ENCODE results near the gene TEKT3. TPM values are rescaled to one million over a fixed set of nuclear protein-coding genes. Genes with fewer than 3 reads are reported as not detected.

Gene TEKT3
- total RNA-seq: 0.36 TPM in 1 of 2 replicates, not detected in the other

GRCh38 chr17:15341385-15341849 lies at the start of gene TEKT3:
TSS of gene TEKT3 (minus strand) at chr17:15341597. CDS start at chr17:15331585, 10,012 bp downstream.
- TF ChIP-seq, protein P1, sequence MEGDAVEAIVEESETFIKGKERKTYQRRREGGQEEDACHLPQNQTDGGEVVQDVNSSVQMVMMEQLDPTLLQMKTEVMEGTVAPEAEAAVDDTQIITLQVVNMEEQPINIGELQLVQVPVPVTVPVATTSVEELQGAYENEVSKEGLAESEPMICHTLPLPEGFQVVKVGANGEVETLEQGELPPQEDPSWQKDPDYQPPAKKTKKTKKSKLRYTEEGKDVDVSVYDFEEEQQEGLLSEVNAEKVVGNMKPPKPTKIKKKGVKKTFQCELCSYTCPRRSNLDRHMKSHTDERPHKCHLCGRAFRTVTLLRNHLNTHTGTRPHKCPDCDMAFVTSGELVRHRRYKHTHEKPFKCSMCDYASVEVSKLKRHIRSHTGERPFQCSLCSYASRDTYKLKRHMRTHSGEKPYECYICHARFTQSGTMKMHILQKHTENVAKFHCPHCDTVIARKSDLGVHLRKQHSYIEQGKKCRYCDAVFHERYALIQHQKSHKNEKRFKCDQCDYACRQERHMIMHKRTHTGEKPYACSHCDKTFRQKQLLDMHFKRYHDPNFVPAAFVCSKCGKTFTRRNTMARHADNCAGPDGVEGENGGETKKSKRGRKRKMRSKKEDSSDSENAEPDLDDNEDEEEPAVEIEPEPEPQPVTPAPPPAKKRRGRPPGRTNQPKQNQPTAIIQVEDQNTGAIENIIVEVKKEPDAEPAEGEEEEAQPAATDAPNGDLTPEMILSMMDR (IDR thresholded peaks at IDR 0.05; ENCODE audit: extremely low read depth, low read depth, low read length): no peak
- no peaks in the 10 kb centered on the region for H3K36me3 ChIP-seq (ENCODE audit: insufficient read depth, low read length)
- no peaks in the 10 kb centered on the region for H4K20me1 ChIP-seq (ENCODE audit: insufficient read depth, low read length)
- no peaks in the 10 kb centered on the region for H3K9me3 ChIP-seq (ENCODE audit: low read depth, low read length)
- H3K79me2 ChIP-seq (ENCODE audit: insufficient read depth, low read length): no peaks in the 10 kb centered on the region
- peak within 1 kb of the TSS; percentile 93 for H3K4me2 ChIP-seq (ENCODE audit: insufficient read depth, low read length)
- peak within 1 kb of the TSS; percentile 69 for H3K4me3 ChIP-seq (ENCODE audit: insufficient read depth, low read length)
- H2AFZ ChIP-seq (ENCODE audit: low read length): peak within 1 kb of the TSS; percentile 96
- H3K27me3 ChIP-seq (ENCODE audit: insufficient read depth, low read length): peaks cover 8% of the 10 kb centered on the region
- H3K4me1 ChIP-seq (ENCODE audit: insufficient read depth, low read length): peaks cover 32% of the 10 kb centered on the region
- DNase-seq (ENCODE audit: insufficient read length, low spot score, missing footprints): peak; percentile 95
- peak within 1 kb of the TSS; percentile 73 for H3K27ac ChIP-seq (ENCODE audit: low read depth, low read length)

GRCh38 chr17:15388356-15389041 lies 47.1 kb upstream of the TEKT3 start:
- TF ChIP-seq, protein P1 (IDR thresholded peaks at IDR 0.05; ENCODE audit: extremely low read depth, low read depth, low read length): no peak
- Histone ChIP-seq H3K36me3 (ENCODE audit: insufficient read depth, low read length) (no peaks in the 10 kb centered on the region), H3K4me1 (ENCODE audit: insufficient read depth, low read length) (peaks cover 15% of the 10 kb centered on the region), H3K9me3 (ENCODE audit: low read depth, low read length) (no peaks in the 10 kb centered on the region), H3K27ac (ENCODE audit: low read depth, low read length) (no peak overlapping the region), H3K27me3 (ENCODE audit: insufficient read depth, low read length) (peaks cover 2% of the 10 kb centered on the region), H3K79me2 (ENCODE audit: insufficient read depth, low read length) (no peaks in the 10 kb centered on the region), H4K20me1 (ENCODE audit: insufficient read depth, low read length) (no peaks in the 10 kb centered on the region), H2AFZ (ENCODE audit: low read length) (no peak overlapping the region), H3K4me3 (ENCODE audit: insufficient read depth, low read length) (no peak overlapping the region), H3K4me2 (ENCODE audit: insufficient read depth, low read length) (no peak overlapping the region)
- DNase-seq (ENCODE audit: insufficient read length, low spot score, missing footprints): no peak

- no peak for DNase-seq (ENCODE audit: insufficient read length, low spot score, missing footprints)
- Histone ChIP-seq H3K27ac (ENCODE audit: low read depth, low read length) (no peak overlapping the region), H3K4me3 (ENCODE audit: insufficient read depth, low read length) (no peak overlapping the region), H3K36me3 (ENCODE audit: insufficient read depth, low read length) (no peaks in the 10 kb centered on the region), H3K4me1 (ENCODE audit: insufficient read depth, low read length) (peaks cover 7% of the 10 kb centered on the region), H4K20me1 (ENCODE audit: insufficient read depth, low read length) (no peaks in the 10 kb centered on the region), H2AFZ (ENCODE audit: low read length) (no peak overlapping the region), H3K27me3 (ENCODE audit: insufficient read depth, low read length) (peaks cover 2% of the 10 kb centered on the region), H3K4me2 (ENCODE audit: insufficient read depth, low read length) (no peak overlapping the region), H3K79me2 (ENCODE audit: insufficient read depth, low read length) (no peaks in the 10 kb centered on the region), H3K9me3 (ENCODE audit: low read depth, low read length) (no peaks in the 10 kb centered on the region)
- TF ChIP-seq, protein P1 (IDR thresholded peaks at IDR 0.05; ENCODE audit: extremely low read depth, low read depth, low read length): no peak
Measured at GRCh38 chr17:15386083-15386482, 44.7 kb upstream of the TEKT3 start.

- Histone ChIP-seq H3K4me2 (ENCODE audit: insufficient read depth, low read length) (no peak overlapping the region), H3K27me3 (ENCODE audit: insufficient read depth, low read length) (peaks cover 2% of the 10 kb centered on the region), H2AFZ (ENCODE audit: low read length) (no peak overlapping the region), H3K4me3 (ENCODE audit: insufficient read depth, low read length) (no peak overlapping the region), H3K9me3 (ENCODE audit: low read depth, low read length) (no peaks in the 10 kb centered on the region), H4K20me1 (ENCODE audit: insufficient read depth, low read length) (no peaks in the 10 kb centered on the region), H3K4me1 (ENCODE audit: insufficient read depth, low read length) (peaks cover 7% of the 10 kb centered on the region), H3K36me3 (ENCODE audit: insufficient read depth, low read length) (no peaks in the 10 kb centered on the region), H3K27ac (ENCODE audit: low read depth, low read length) (no peak overlapping the region), H3K79me2 (ENCODE audit: insufficient read depth, low read length) (no peaks in the 10 kb centered on the region)
- no peak for DNase-seq (ENCODE audit: insufficient read length, low spot score, missing footprints)
- TF ChIP-seq, protein P1 (IDR thresholded peaks at IDR 0.05; ENCODE audit: extremely low read depth, low read depth, low read length): no peak
Measured at GRCh38 chr17:15385305-15385704, 43.9 kb upstream of the TEKT3 start.

Data from osteoblast (primary cell).